ENCODE data around the gene PTHLH. TPM values are rescaled to one million over a fixed set of nuclear protein-coding genes. Genes with fewer than 3 reads are reported as not detected.

PTHLH gene
- total RNA-seq, 1 donor from 2014 or later = 1.3 TPM

- no peak for TF ChIP-seq CTCF (IDR thresholded peaks at IDR 0.05; ENCODE audit: unreplicated experiment)
- H3K36me3 Mint-ChIP-seq (ENCODE audit: insufficient read depth) = no peaks in the 10 kb centered on the region
- H3K27me3 Mint-ChIP-seq = peaks cover 78% of the 10 kb centered on the region
- no peak for DNase-seq (ENCODE audit: low spot score, unreplicated experiment)
- no peak overlapping the region for H3K27ac Mint-ChIP-seq
- peaks cover 10% of the 10 kb centered on the region for H3K4me1 Mint-ChIP-seq (ENCODE audit: low read depth)
- no peak overlapping the region for H3K4me3 Mint-ChIP-seq (ENCODE audit: low read depth)
- H3K9me3 Mint-ChIP-seq (ENCODE audit: low read depth) = no peaks in the 10 kb centered on the region
Measured at GRCh38 chr12:27979145-27979544, 6.6 kb upstream of the PTHLH start.

GRCh38 chr12:27975222-27976136 is 2.9 kb upstream of the PTHLH start:
- peak overlapping the region; percentile 48 for H3K27ac Mint-ChIP-seq
- H3K27me3 Mint-ChIP-seq = peaks cover 99% of the 10 kb centered on the region

GRCh38 chr12:27974735-27975221 is 2.2 kb upstream of the PTHLH start:
- DNase-seq (ENCODE audit: low spot score, unreplicated experiment) = no peak
- Mint-ChIP-seq H3K4me1 (ENCODE audit: low read depth) (peaks cover 19% of the 10 kb centered on the region), H3K27me3 (peaks cover 96% of the 10 kb centered on the region), H3K4me3 (ENCODE audit: low read depth) (peak overlapping the region; percentile 61), H3K36me3 (ENCODE audit: insufficient read depth) (no peaks in the 10 kb centered on the region), H3K9me3 (ENCODE audit: low read depth) (no peaks in the 10 kb centered on the region), H3K27ac (peak overlapping the region; percentile 38)
- TF ChIP-seq CTCF (IDR thresholded peaks at IDR 0.05; ENCODE audit: unreplicated experiment) = no peak

More at GRCh38 chr12:27975222-27976136, 2.9 kb upstream of the PTHLH start:
- Mint-ChIP-seq H3K4me1 (ENCODE audit: low read depth) (peaks cover 17% of the 10 kb centered on the region), H3K9me3 (ENCODE audit: low read depth) (no peaks in the 10 kb centered on the region), H3K36me3 (ENCODE audit: insufficient read depth) (no peaks in the 10 kb centered on the region), H3K4me3 (ENCODE audit: low read depth) (peak overlapping the region; percentile 61)
- TF ChIP-seq CTCF (IDR thresholded peaks at IDR 0.05; ENCODE audit: unreplicated experiment) = no peak
- peak; percentile 65 for DNase-seq (ENCODE audit: low spot score, unreplicated experiment)

- Mint-ChIP-seq H3K27me3 (peaks cover 96% of the 10 kb centered on the region), H3K4me1 (ENCODE audit: low read depth) (peaks cover 25% of the 10 kb centered on the region), H3K4me3 (ENCODE audit: low read depth) (no peak overlapping the region), H3K9me3 (ENCODE audit: low read depth) (no peaks in the 10 kb centered on the region), H3K27ac (no peak overlapping the region), H3K36me3 (ENCODE audit: insufficient read depth) (no peaks in the 10 kb centered on the region)
- no peak for DNase-seq (ENCODE audit: low spot score, unreplicated experiment)
- TF ChIP-seq CTCF (IDR thresholded peaks at IDR 0.05; ENCODE audit: unreplicated experiment) = no peak
Measured at GRCh38 chr12:27973487-27973890, 956 bp upstream of the PTHLH start.

GRCh38 chr12:27971606-27972005 is 927 bp downstream of the PTHLH start:
- no peak for TF ChIP-seq CTCF (IDR thresholded peaks at IDR 0.05; ENCODE audit: unreplicated experiment)
- Mint-ChIP-seq H3K4me1 (ENCODE audit: low read depth) (peaks cover 25% of the 10 kb centered on the region), H3K27me3 (peaks cover 96% of the 10 kb centered on the region), H3K27ac (no peak overlapping the region), H3K9me3 (ENCODE audit: low read depth) (no peaks in the 10 kb centered on the region), H3K4me3 (ENCODE audit: low read depth) (peak overlapping the region; percentile 61), H3K36me3 (ENCODE audit: insufficient read depth) (no peaks in the 10 kb centered on the region)
- DNase-seq (ENCODE audit: low spot score, unreplicated experiment) = no peak
